SK-MEL-5 (cell line): ENCODE data around the gene OR10H4. TPM values are rescaled to one million over a fixed set of nuclear protein-coding genes. Genes with fewer than 3 reads are reported as not detected.
"Not testable (repeated sequence)": the region's sequence is repeated elsewhere in the genome, so short reads cannot be mapped to it uniquely, and the experiment has no call there.

Source experiments
- DNase-seq: peaks from one replicate; pipeline ENCODE4 v3.0.0-alpha.2; 2016; ENCODE audit warnings: low read depth, low spot score
- in situ Hi-C: cut with HindIII; loops from 2 replicates; pipeline ENCODE4 v1.10.0; 2016; ENCODE audit warnings: low sequenced_read_pairs, high pct_unique_total_duplicates, low pct_unique_long_range_greater_than_20kb
- polyA plus RNA-seq, 2 experiments: library from polyadenylated mRNA; depleted of rRNA; stranded (reverse); fragments of >200 nt; gene quantifications; 2 replicates each; pipeline ENCODE4 v1.2.3, GENCODE V29; 2015
- total RNA-seq: library from RNA; depleted of rRNA; stranded (reverse); fragments of >200 nt; shearing (Covaris generic); gene quantifications from 2 replicates; pipeline ENCODE4 v1.2.3, GENCODE V29; 2014; rRNA removed

Gene OR10H4
- not detected in 2 replicates for total RNA-seq
- not detected in 2 replicates for polyA plus RNA-seq (2015; cell fraction: cytosol; rRNA removed)
- polyA plus RNA-seq (2015; cell fraction: nucleus; rRNA removed) = not detected in 2 replicates

- in situ Hi-C loops = no loop called here
- DNase-seq = no peak
These were observed at the start of gene OR10H4 for GRCh38 chr19:15948223-15949058. TSS of gene OR10H4 (plus strand) at chr19:15949008. CDS start at chr19:15949008, 0 bp downstream.

- in situ Hi-C loops, DNase-seq: not testable (repeated sequence)
These were observed 49.2 kb upstream of the OR10H4 start for GRCh38 chr19:15899561-15899960.

GRCh38 chr19:15900032-15900431 lies 48.8 kb upstream of the OR10H4 start:
- DNase-seq, in situ Hi-C loops: not testable (repeated sequence)

- DNase-seq = no peak
- in situ Hi-C loops = no loop called here
These were observed 48.3 kb upstream of the OR10H4 start for GRCh38 chr19:15900504-15900903.

- in situ Hi-C loops = no loop called here
- DNase-seq = no peak
These were observed 46.6 kb upstream of the OR10H4 start for GRCh38 chr19:15902254-15902653.

GRCh38 chr19:15902898-15903297 lies 45.9 kb upstream of the OR10H4 start:
- in situ Hi-C loops = not testable (repeated sequence)

GRCh38 chr19:15905026-15905425 lies 43.8 kb upstream of the OR10H4 start:
- in situ Hi-C loops = no loop called here
- no peak for DNase-seq

More at GRCh38 chr19:15902898-15903297, 45.9 kb upstream of the OR10H4 start:
- DNase-seq = not testable (repeated sequence)

- in situ Hi-C loops = no loop called here
These were observed 37.1 kb upstream of the OR10H4 start for GRCh38 chr19:15911599-15912235.

GRCh38 chr19:15913384-15913783 lies 35.4 kb upstream of the OR10H4 start:
- in situ Hi-C loops = no loop called here
- DNase-seq = no peak

More at GRCh38 chr19:15911599-15912235, 37.1 kb upstream of the OR10H4 start:
- DNase-seq = no peak

GRCh38 chr19:15913830-15914229 lies 35.0 kb upstream of the OR10H4 start:
- no peak for DNase-seq
- in situ Hi-C loops = no loop called here

- in situ Hi-C loops = no loop called here
- no peak for DNase-seq
These were observed 33.7 kb upstream of the OR10H4 start for GRCh38 chr19:15915109-15915508.

- in situ Hi-C loops = no loop called here
- no peak for DNase-seq
These were observed 29.6 kb upstream of the OR10H4 start for GRCh38 chr19:15919243-15919642.

- DNase-seq = no peak
These were observed 26.8 kb upstream of the OR10H4 start for GRCh38 chr19:15922021-15922420.

GRCh38 chr19:15923702-15924101 lies 25.1 kb upstream of the OR10H4 start:
- DNase-seq = no peak
- in situ Hi-C loops = no loop called here

More at GRCh38 chr19:15922021-15922420, 26.8 kb upstream of the OR10H4 start:
- in situ Hi-C loops = no loop called here

GRCh38 chr19:15926484-15926883 lies 22.3 kb upstream of the OR10H4 start:
- in situ Hi-C loops = no loop called here
- DNase-seq = no peak

- in situ Hi-C loops = no loop called here
- DNase-seq = no peak
These were observed 20.5 kb upstream of the OR10H4 start for GRCh38 chr19:15928321-15928720.

GRCh38 chr19:15933761-15934331 lies 15.0 kb upstream of the OR10H4 start:
- in situ Hi-C loops, DNase-seq: not testable (repeated sequence)
